ENCODE data around the gene NKG7. TPM values are rescaled to one million over a fixed set of nuclear protein-coding genes. Genes with fewer than 3 reads are reported as not detected.

Gene NKG7
- total and polyA plus RNA-seq, 2 experiments from 2014 or later, result not detected

DNA sequence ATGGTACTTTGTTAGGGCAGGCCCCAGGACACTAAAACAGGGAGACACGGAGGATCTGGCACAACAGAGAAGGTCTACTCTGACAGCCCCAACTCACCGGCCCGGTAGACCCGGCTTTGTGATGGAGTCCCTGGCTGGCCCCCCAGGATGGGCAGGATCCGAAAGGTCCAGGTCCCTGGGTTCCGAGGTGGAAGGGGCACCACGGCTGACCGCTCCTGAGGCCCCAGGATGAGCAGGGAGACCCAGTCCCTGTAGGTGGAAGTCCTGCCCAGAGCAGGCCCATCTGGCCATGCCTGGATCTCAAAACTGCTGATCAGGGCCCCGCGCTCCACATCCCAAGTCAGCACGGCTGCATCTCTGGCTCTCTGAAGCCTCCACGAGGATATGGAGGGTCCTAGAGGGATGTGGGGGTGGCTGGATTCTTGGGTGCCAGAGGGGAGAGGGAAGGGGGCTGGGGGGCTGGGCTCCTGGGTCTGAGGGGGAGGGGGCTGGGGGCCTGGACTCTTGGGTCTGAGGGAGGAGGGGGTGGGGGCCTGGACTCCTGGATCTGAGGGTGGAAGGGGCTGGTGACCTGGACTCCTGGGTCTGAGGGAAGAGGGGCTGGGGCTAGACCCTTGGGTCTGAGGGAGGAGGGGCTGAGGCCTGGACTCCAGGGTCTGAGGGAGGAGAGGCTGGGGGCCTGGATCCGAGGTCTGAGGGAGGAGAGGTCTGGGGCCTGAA lies 35.2 kb downstream of the NKG7 start:
- 95% methylated on average over 13 of the region's 13 CpGs for WGBS (ENCODE audit: low lambda C conversion rate, missing lambda C conversion rate)
- Histone ChIP-seq H3K79me2 (no peaks in the 10 kb centered on the region), H3K27me3 (no peaks in the 10 kb centered on the region), H3K4me3 (no peak overlapping the region), H3K9me2 (replicated peaks; ENCODE audit: insufficient read depth) (no peaks in the 10 kb centered on the region), H4K20me1 (ENCODE audit: insufficient read depth, poor library complexity, severe bottlenecking) (no peaks in the 10 kb centered on the region), H3K4me2 (no peak overlapping the region), H3K9me3 (ENCODE audit: low read depth) (no peaks in the 10 kb centered on the region), H3K36me3 (replicated peaks; ENCODE audit: insufficient read depth, low read depth) (no peaks in the 10 kb centered on the region), H3K4me1 (ENCODE audit: insufficient read depth) (peaks cover 3% of the 10 kb centered on the region), H2AFZ (no peak overlapping the region), H3K27ac (no peak overlapping the region)
- no peak for DNase-seq (ENCODE audit: low spot score)
- TF ChIP-seq EZH2phosphoT487 (IDR thresholded peaks at IDR 0.05; ENCODE audit: low read depth, severe bottlenecking, unreplicated experiment) (no peak), EZH2 (IDR thresholded peaks at IDR 0.05; ENCODE audit: borderline replicate concordance) (no peak)
- TF ChIP-seq, protein P1, sequence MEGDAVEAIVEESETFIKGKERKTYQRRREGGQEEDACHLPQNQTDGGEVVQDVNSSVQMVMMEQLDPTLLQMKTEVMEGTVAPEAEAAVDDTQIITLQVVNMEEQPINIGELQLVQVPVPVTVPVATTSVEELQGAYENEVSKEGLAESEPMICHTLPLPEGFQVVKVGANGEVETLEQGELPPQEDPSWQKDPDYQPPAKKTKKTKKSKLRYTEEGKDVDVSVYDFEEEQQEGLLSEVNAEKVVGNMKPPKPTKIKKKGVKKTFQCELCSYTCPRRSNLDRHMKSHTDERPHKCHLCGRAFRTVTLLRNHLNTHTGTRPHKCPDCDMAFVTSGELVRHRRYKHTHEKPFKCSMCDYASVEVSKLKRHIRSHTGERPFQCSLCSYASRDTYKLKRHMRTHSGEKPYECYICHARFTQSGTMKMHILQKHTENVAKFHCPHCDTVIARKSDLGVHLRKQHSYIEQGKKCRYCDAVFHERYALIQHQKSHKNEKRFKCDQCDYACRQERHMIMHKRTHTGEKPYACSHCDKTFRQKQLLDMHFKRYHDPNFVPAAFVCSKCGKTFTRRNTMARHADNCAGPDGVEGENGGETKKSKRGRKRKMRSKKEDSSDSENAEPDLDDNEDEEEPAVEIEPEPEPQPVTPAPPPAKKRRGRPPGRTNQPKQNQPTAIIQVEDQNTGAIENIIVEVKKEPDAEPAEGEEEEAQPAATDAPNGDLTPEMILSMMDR (IDR thresholded peaks at IDR 0.05; ENCODE audit: poor library complexity), result no peak

DNA sequence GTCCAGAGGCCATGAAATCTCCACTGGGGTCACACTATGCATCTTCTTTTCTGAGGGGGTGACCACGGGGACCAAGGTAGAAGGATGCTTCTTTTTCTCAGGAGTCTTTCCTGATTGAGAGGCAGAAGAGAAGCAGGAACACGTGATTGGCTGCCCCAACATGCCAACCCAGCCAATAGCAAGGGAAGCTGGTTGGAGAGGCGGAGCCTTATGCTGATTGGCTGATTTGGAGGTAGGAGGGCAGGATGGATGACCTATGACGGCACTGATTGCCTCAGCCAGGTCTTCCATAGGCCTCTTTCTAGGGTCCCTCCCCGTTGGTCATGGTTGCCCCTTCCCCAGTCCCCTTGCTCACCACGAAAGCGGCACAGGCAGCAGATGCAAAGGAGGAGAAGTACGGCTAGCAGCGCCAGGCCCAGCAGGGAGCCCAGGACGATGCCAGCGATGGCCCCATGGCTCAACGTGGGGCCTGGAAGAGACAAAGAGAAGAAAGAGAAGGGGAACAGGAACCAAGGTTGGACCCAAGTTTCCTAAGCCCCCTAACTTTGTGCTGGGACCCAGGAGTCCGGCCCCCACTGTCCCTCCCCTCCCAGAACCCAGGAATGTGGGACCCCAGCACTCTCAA lies 38.5 kb downstream of the NKG7 start:
- TF ChIP-seq EZH2phosphoT487 (IDR thresholded peaks at IDR 0.05; ENCODE audit: low read depth, severe bottlenecking, unreplicated experiment) (no peak), EZH2 (IDR thresholded peaks at IDR 0.05; ENCODE audit: borderline replicate concordance) (no peak)
- TF ChIP-seq, protein P1 (IDR thresholded peaks at IDR 0.05; ENCODE audit: poor library complexity), result no peak
- Histone ChIP-seq H3K4me2 (no peak overlapping the region), H3K9me3 (ENCODE audit: low read depth) (no peaks in the 10 kb centered on the region), H3K27me3 (no peaks in the 10 kb centered on the region), H3K9me2 (replicated peaks; ENCODE audit: insufficient read depth) (no peaks in the 10 kb centered on the region), H3K36me3 (replicated peaks; ENCODE audit: insufficient read depth, low read depth) (no peaks in the 10 kb centered on the region), H3K4me3 (no peak overlapping the region), H3K4me1 (ENCODE audit: insufficient read depth) (no peaks in the 10 kb centered on the region), H3K79me2 (no peaks in the 10 kb centered on the region), H3K27ac (no peak overlapping the region), H2AFZ (no peak overlapping the region), H4K20me1 (ENCODE audit: insufficient read depth, poor library complexity, severe bottlenecking) (no peaks in the 10 kb centered on the region)
- no peak for DNase-seq (ENCODE audit: low spot score)
- WGBS (ENCODE audit: low lambda C conversion rate, missing lambda C conversion rate), result 96% methylated on average over 13 of the region's 13 CpGs

DNA sequence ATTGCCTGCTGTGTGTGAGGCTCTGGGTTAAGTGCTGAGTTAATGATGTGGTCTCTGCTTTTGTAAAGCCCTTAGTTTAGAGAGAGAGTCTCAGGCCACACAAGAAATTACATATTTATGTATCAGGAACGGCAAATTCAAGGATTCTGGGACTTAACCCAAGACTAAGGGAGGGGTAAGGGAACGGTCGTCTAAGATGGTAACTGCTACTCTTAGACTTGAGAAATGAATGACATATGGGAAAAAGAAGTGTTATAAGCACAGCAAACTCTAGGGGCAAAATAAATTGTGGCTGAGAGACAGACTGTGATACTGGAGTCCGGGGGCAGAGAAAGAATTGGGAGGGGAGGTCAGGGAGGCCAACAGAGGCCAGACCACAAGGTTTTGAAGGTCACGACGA lies 40.7 kb downstream of the NKG7 start:
- Histone ChIP-seq H3K79me2 (no peaks in the 10 kb centered on the region), H3K9me2 (replicated peaks; ENCODE audit: insufficient read depth) (no peaks in the 10 kb centered on the region), H4K20me1 (ENCODE audit: insufficient read depth, poor library complexity, severe bottlenecking) (no peaks in the 10 kb centered on the region), H3K4me3 (no peak overlapping the region), H3K36me3 (replicated peaks; ENCODE audit: insufficient read depth, low read depth) (no peaks in the 10 kb centered on the region), H3K27ac (no peak overlapping the region), H3K4me2 (no peak overlapping the region), H3K27me3 (no peaks in the 10 kb centered on the region), H3K9me3 (ENCODE audit: low read depth) (no peaks in the 10 kb centered on the region), H2AFZ (no peak overlapping the region), H3K4me1 (ENCODE audit: insufficient read depth) (no peaks in the 10 kb centered on the region)
- 96% methylated on average over 6 of the region's 6 CpGs for WGBS (ENCODE audit: low lambda C conversion rate, missing lambda C conversion rate)
- DNase-seq (ENCODE audit: low spot score), result no peak
- no peak for TF ChIP-seq EZH2phosphoT487 (IDR thresholded peaks at IDR 0.05; ENCODE audit: low read depth, severe bottlenecking, unreplicated experiment)
- TF ChIP-seq, protein P1 (IDR thresholded peaks at IDR 0.05; ENCODE audit: poor library complexity), result no peak
- no peak for TF ChIP-seq EZH2 (IDR thresholded peaks at IDR 0.05; ENCODE audit: borderline replicate concordance)
